Activated CD8-positive, alpha-beta memory T cell treated with anti-CD3 and anti-CD28 coated beads, Interleukin-2, amount 50 U/mL, for 24 hours (primary cell): Measurements from ENCODE around the gene OR5K4.

ENCODE experiments used
- DNase-seq: peaks from one replicate; pipeline ENCODE4 v3.0.0-alpha.2; 2020; ENCODE audit errors: extremely low read depth

The OR5K4 gene

GRCh38 chr3:98353554-98353953 is at the start of gene OR5K4:
OR5K4 (plus strand) TSS chr3:98353854; CDS start chr3:98353854, 0 bp downstream.
- no peak for DNase-seq

DNA sequence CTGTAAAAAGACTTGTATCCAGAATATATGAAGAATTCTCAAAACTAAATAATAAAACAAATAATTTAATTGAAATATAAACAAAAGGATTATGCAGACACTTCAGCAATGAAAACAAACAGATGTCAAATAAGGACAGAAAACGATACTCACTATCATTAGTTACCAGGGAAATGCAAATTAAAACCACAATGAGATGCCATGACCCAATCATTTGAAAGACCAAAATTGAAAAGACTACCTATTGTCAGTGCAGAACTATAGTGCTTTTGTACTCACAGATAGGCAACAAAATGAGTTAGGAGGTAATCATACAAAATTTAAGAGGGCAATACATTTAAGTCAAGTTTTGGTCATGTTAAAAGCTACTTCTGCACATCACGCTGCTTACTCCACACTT is 31.6 kb upstream of the OR5K4 start:
- no peak for DNase-seq

DNA sequence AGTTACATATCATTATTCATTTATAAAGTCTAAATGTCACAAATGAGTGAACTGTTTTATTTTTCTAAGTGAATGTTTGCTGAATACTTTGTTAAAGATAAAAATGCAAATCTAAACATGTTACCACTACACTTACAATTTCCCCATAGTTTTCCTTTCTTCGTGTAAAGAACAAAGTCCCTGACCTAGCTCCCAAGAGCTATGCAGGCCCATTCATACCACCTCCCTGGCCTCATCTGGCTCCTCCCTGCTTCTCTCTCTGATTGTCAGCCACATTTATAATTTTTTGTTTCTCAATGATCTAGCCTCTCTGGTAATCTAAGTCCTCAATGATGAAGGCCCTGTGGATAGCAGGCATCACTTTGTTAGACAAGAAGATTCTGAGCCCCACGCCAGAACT is 31.0 kb upstream of the OR5K4 start:
- no peak for DNase-seq

DNA sequence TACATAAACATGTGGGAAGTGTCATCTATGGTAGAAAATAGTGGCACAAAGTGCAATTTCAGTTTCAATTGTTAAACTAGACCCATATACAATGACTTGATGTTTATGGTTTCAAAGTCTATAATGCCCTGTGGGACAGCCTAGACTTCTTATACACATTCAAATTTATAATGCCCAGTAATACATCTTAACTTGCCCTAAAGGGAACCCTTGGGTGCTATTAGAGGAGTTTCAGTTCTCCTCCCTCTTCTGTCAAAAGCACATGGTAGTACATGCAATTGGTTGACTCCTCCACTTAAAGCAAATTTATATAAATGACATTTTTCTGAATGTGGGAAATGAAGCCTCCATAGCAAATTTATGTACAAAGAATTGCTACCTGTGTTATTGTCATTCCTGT is 30.2 kb upstream of the OR5K4 start:
- DNase-seq, result no peak

DNA sequence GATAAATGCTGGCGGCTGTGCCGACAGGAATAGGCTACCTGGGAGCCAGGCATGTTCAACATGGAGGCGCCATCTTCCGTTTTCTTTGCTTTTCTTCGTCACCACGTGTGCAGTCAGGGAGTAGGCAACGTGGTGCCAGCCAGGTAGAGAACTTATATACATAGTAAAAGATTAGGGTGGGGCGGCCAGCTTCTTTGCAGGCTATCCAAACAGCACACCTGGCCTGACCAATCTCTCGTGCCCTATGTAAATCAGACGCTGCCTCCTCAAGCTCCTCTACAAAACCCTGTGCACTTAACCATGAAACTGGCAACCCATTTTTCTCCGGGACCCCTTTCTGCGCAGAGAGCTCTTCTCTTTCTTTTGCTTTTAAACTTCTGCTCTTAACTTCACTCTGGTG is 28.6 kb upstream of the OR5K4 start:
- no peak for DNase-seq

DNA sequence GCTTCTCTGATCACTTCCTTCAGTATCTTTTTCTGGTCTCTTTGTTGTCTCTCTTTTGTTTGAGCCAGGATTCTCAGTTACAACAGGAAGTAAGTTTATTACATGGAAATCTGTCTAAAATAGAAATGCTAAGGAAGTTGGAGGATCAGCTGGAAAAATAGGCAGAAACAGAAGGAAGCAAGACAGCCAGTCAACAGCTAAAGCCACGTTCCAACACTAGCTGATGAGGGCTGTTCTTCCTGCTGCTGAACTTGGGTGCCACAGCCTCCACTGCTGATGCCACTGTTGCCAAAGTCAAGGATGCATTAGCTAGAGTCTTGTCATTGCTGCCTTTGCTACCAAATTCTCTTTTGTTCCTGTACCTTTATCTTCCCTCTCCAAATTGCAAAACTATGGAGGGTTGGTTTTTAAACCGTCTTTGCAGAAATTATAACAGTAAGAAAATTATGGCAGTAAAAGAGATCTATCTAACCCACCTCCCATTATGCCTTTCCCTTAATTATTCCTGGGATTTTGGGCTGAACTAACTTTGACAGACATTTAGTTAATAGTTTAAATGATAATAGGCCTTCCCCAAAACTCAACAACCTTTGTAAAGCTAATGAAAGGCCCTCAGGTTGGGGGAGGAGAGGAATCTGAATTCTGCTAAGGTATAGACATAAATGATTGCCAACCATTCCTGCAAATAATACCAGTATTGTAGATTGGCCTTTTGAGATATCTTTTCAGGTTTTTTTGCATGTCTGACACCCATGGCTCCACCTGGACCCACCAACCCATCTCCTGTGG is 27.4 kb upstream of the OR5K4 start:
- no peak for DNase-seq

- no peak for DNase-seq
Observed at GRCh38 chr3:98326945-98327344, 26.7 kb upstream of the OR5K4 start.

DNA sequence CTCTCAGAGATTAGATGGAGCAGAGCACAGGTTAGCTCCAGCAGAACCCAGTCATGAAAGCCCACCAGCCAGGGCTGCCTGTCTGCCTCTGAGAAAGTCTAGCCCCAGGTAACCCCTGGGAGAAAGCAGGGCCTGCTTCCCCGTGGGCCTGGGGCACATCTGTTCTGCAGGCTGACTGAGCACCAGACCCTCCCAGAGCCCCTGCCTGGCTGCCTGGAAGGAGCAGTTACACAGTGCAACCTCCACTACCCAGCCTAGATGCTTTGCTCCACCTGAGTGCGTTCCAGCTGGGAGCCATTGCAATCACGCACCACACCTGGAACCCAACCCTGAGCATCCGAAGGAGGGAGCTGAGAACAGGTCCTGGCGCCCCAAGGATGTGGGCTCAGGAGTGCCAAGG is 24.7 kb upstream of the OR5K4 start:
- no peak for DNase-seq

GRCh38 chr3:98329392-98330124 is 24.1 kb upstream of the OR5K4 start:
- no peak for DNase-seq

GRCh38 chr3:98331329-98331728 is 22.3 kb upstream of the OR5K4 start:
- DNase-seq, result no peak

DNA sequence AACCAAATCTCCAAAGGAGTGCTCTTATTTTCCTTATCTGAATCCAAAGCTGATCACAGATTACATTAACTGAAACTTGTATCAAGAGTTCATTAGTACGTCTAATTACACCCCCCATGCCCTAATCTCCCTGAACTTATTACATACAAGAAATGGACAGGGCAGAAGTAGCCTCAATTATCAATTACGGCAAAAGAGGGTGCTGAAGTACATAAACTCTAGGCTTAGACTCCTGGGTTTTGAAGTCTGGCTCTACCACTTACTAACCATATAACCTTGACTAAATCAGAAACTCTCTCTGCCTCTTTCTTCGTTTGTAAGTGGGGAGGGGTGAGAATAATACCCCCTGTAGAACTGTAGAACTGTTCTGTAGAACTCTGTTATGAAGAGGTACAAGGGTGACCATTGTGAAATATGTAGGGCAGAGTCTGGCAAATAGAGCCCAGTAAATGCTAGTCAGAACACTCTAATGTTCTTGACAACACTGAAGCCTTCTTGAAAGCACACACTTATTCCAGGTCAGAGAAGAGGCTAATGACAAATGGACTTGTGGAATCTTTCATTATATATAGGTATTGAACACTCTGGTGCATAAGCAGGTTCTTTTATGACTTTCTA is 19.6 kb upstream of the OR5K4 start:
- no peak for DNase-seq

- DNase-seq, result no peak
Observed at GRCh38 chr3:98339031-98339430, 14.6 kb upstream of the OR5K4 start.

- no peak for DNase-seq
Observed at GRCh38 chr3:98341758-98342157, 11.9 kb upstream of the OR5K4 start.

DNA sequence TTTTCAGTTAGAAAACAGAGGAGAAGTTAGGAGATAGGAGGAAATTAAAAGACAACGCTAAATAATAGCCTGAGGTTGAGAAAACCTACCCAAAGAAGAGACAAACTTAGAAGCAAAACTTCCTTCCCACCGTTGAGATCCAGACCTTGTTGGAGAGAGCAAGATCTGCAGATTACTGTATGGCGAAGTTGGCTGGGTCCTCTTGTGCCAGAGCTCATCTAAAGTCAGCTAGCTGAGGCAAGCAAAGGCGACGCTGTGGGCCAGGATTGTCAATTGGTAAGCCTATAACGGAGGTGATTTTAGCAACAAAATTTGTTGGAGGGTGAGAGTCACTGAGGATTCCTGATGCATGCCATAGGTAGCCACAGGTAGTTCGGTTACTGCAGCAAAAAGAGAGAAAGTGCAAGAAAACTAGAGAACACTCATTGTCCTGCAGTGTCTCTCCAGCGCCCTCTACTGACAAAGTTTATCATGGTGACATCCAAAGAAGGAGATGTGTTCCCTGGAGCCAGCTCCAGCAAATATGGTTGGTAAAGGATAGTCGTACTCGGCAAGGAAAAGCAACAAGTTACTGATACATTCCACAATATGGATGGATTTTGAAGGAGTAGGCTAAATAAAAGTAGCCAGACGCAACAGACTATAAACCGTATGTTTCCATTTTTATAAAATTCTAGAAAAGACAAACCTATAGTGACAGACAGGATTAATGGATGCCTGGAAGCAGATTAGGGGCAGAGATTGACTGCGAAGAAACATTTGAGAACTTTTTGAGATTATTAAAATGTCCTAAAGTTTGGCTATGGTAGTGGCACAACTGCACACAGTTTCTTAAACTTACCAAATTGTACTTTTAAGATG is 9.8 kb upstream of the OR5K4 start:
- DNase-seq, result no peak

DNA sequence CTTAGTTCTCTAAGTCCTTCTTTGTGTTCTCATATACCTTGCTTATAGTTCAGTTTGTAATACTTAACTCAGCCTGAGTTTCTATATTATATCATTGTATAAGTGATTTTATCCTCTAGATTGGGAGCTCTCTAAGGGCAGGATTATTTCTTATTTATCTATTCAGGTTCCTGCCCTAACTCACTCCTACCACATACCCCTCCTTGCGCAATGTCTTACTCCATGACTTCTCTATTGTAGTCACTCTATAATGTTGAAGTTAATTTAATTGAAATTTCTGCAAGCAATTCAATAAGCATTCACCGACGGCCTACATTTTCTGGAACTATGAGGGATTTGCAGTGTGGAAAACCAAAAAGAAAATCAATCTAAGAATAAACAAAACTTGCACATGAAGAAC is 3.6 kb upstream of the OR5K4 start:
- DNase-seq, result no peak

DNA sequence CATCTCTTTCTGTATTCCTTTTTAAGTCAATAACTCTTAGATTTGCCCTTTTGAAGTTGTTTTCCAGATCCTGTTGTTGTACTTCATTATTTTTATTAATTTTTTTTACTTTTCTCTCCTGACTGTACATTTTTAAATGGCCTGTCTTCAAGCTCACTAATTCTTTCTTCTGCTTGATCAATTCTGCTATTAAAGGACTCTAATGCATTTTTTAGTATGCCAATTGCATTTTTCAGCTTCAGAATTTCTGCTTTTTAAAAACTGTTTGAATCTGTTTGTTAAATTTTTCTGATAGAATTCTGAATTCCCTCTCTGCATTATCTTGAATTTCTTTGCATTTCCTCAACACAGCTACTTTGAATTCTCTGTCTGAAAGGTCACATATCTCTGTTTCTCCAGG is 5.6 kb downstream of the OR5K4 start:
- no peak for DNase-seq

GRCh38 chr3:98359993-98360675 is 6.5 kb downstream of the OR5K4 start:
- DNase-seq, result no peak

- DNase-seq, result no peak
Observed at GRCh38 chr3:98360681-98361080, 7.0 kb downstream of the OR5K4 start.

DNA sequence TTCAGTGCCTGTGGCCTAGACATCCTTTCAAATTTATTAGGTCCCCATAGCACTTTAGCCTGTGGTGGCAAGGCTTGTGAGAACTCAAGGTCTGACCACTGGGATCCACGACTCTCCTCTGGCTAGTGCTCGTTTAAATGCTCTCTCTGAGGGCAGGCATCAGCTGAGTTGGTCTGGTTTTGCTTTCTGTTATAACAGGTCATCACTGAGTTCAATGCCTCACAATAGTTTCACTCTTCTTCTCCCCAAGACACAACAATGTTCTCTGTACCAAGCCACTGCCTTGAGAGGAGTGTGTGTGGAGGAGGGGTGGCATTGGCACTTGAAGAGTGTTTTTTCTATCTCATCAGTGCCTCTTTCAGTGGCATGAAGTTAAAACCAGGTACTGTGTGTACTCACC is 7.6 kb downstream of the OR5K4 start:
- DNase-seq, result no peak

GRCh38 chr3:98367464-98368246 is 14.0 kb downstream of the OR5K4 start:
- no peak for DNase-seq

DNA sequence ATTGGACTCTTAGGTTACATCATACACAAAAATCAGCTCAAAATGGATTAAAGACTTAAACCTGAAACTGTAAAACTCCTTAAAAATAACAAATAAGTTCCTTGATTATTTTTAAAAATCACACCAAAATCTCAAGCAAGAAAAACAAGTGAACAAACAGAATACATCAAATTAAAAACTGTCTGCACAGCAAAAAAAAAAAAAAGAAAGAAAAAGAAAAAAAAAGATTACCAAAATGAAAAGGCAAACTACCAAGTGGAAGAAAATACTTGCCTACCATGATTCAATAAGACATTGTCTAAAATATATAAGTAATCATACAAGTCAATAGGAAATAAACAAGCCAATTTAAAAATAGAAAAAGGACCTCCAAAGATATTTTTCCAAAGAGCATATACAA is 17.5 kb downstream of the OR5K4 start:
- no peak for DNase-seq
